Ovary (tissue), 3 donors: Measurements from ENCODE around the gene SOX6.

ENCODE experiments used
- POLR2A ChIP-seq: fragments of 450-650 bp; IDR thresholded peaks from one replicate; pipeline ENCODE4 v1.6.1; 2017; ENCODE audit warnings: antibody characterized with exemption, mild to moderate bottlenecking, moderate library complexity
- TF ChIP-seq, protein P1 (sequence below), 3 donors: fragments of 450-650 bp in 2 of 3; fragments of 200-600 bp in 1 of 3; IDR thresholded peaks; one replicate each; pipeline versions ENCODE4 v1.5.1 to v1.8.0; 2016 to 2022; ENCODE audit warnings: antibody characterized with exemption in 3 of 3, mild to moderate bottlenecking in 1 of 3
- donor health status: DM: no; HTN: no; CAD: no.

DNA sequence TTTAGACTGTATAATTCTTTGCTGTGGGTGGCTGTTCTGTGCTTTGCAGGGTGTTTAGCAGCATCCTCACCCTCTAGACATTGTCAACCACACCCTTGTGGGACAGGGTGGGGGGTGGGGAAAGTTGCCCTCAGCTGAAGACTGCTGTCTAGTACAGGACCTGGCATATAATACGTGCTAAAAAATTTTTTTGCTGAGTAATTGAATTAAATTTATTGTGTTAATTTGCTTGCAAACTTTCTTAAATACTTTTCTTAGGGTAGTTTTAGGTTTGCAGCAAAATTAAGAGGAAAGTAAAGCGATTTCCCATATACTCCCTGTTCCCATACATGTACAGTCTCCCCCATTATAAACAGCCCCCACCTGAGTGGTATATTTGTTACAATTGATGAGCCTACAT lies 268.5 kb downstream of the SOX6 start:
- TF ChIP-seq, protein P1, sequence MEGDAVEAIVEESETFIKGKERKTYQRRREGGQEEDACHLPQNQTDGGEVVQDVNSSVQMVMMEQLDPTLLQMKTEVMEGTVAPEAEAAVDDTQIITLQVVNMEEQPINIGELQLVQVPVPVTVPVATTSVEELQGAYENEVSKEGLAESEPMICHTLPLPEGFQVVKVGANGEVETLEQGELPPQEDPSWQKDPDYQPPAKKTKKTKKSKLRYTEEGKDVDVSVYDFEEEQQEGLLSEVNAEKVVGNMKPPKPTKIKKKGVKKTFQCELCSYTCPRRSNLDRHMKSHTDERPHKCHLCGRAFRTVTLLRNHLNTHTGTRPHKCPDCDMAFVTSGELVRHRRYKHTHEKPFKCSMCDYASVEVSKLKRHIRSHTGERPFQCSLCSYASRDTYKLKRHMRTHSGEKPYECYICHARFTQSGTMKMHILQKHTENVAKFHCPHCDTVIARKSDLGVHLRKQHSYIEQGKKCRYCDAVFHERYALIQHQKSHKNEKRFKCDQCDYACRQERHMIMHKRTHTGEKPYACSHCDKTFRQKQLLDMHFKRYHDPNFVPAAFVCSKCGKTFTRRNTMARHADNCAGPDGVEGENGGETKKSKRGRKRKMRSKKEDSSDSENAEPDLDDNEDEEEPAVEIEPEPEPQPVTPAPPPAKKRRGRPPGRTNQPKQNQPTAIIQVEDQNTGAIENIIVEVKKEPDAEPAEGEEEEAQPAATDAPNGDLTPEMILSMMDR (IDR thresholded peaks at IDR 0.05): no peak
- TF ChIP-seq POLR2A: no peak
